IMR-90 (cell line): Measurements from ENCODE around the gene GRIN2D. TPM values are rescaled to one million over a fixed set of nuclear protein-coding genes. Genes with fewer than 3 reads are reported as not detected.

Source experiments
- ATAC-seq: fragments of 200-7000 bp; cut with Tn5 transposase; 2 replicates; pipeline ENCODE4 v1.9.1; 2020; ENCODE audit warnings: low read depth, mild to moderate bottlenecking, moderate library complexity
- BruUV-seq: library from RNA; stranded (reverse); fragments of 400-500 nt; replicated peaks from 2 replicates; lab custom pipeline; 2021; lab: Mats Ljungman, UMichigan
- CTCF ChIA-PET: fragments of 300-600 bp; formaldehyde crosslinking; extraction: SDS; loops from one replicate; lab custom pipeline; 2021; ENCODE audit warnings: antibody characterized with exemption; lab: Yijun Ruan, JAX
- POLR2A ChIA-PET: fragments of 300-600 bp; sonication (Branson Sonifier 250); formaldehyde crosslinking; loops from one replicate; lab custom pipeline; 2022; ENCODE audit warnings: antibody characterized with exemption; ENCODE audit not compliant: unreplicated experiment; lab: Charles Lee
- DNase-seq: peaks from one replicate; pipeline ENCODE4 v3.0.0; 2013
- H2AFZ ChIP-seq: replicated peaks from 2 replicates; pipeline ENCODE3; 2013; ENCODE audit warnings: low read length, mild to moderate bottlenecking; ENCODE audit not compliant: poor library complexity
- H2AK5ac ChIP-seq: 2 replicates; pipeline ENCODE4 v1.6.1; 2013; ENCODE audit warnings: low read depth, low read length, inconsistent platforms
- H2AK9ac ChIP-seq: replicated peaks from 2 replicates; pipeline ENCODE3; 2013; ENCODE audit warnings: mild to moderate bottlenecking, low read depth, low read length, moderate library complexity; ENCODE audit not compliant: poor library complexity
- H2BK120ac ChIP-seq: 2 replicates; pipeline ENCODE4 v1.6.1; 2013; ENCODE audit warnings: low read depth, low read length, inconsistent platforms
- H2BK15ac ChIP-seq: 3 replicates; pipeline ENCODE4 v1.6.1; 2013; ENCODE audit warnings: low read depth, low read length, inconsistent platforms
- H2BK20ac ChIP-seq: 2 replicates; pipeline ENCODE4 v1.6.1; 2013; ENCODE audit warnings: low read depth, mild to moderate bottlenecking, inconsistent platforms, low read length, moderate library complexity
- H2BK5ac ChIP-seq: 2 replicates; pipeline ENCODE4 v1.6.1; 2013; ENCODE audit warnings: mild to moderate bottlenecking, low read depth, low read length, inconsistent platforms; ENCODE audit not compliant: poor library complexity, severe bottlenecking
- H3K14ac ChIP-seq: replicated peaks from 2 replicates; pipeline ENCODE4 v1.6.1; 2013; ENCODE audit warnings: low read depth, low read length, inconsistent platforms
- H3K18ac ChIP-seq: 2 replicates; pipeline ENCODE4 v1.6.1; 2013; ENCODE audit warnings: low read depth, low read length, control low read depth
- H3K23ac ChIP-seq: 2 replicates; pipeline ENCODE4 v1.6.1; 2013; ENCODE audit warnings: low read depth, low read length, inconsistent platforms
- H3K27ac ChIP-seq: 2 replicates; pipeline ENCODE4 v1.5.1; 2013; ENCODE audit warnings: mild to moderate bottlenecking, control low read depth, low read length; ENCODE audit not compliant: insufficient read depth
- H3K27me3 ChIP-seq: 2 replicates; pipeline ENCODE4 v1.6.1; 2013; ENCODE audit warnings: low read length; ENCODE audit not compliant: control insufficient read depth, insufficient read depth
- H3K36me3 ChIP-seq: 2 replicates; pipeline ENCODE4 v1.6.1; 2013; ENCODE audit warnings: low read length, mixed read lengths; ENCODE audit not compliant: control insufficient read depth, insufficient read depth
- H3K4ac ChIP-seq: 2 replicates; pipeline ENCODE4 v1.6.1; 2013; ENCODE audit warnings: low read depth, low read length, inconsistent platforms
- H3K4me1 ChIP-seq: 2 replicates; pipeline ENCODE4 v1.6.1; 2013; ENCODE audit warnings: low read length, mixed read lengths; ENCODE audit not compliant: control insufficient read depth, insufficient read depth
- H3K4me2 ChIP-seq: 2 replicates; pipeline ENCODE4 v1.6.1; 2013; ENCODE audit warnings: low read depth, mild to moderate bottlenecking, control low read depth, low read length, moderate library complexity
- H3K4me3 ChIP-seq: 2 replicates; pipeline ENCODE4 v1.5.1; 2013; ENCODE audit warnings: low read depth, mild to moderate bottlenecking, control low read depth, low read length, moderate library complexity; ENCODE audit not compliant: insufficient read depth
- H3K56ac ChIP-seq: 2 replicates; pipeline ENCODE4 v1.6.1; 2013; ENCODE audit warnings: low read length, inconsistent platforms; ENCODE audit not compliant: insufficient read depth; ENCODE audit errors: extremely low read depth
- H3K79me1 ChIP-seq, 2 experiments: 2 replicates each; pipeline ENCODE4 v1.6.1; 2013; ENCODE audit warnings: low read length in 2 of 2, inconsistent platforms in 1 of 2, low read depth in 1 of 2
- H3K9ac ChIP-seq: 2 replicates; pipeline ENCODE4 v1.6.1; 2013; ENCODE audit warnings: low read depth, low read length, control low read depth
- H3K9me1 ChIP-seq: 2 replicates; pipeline ENCODE4 v1.6.1; 2013; ENCODE audit warnings: low read length, inconsistent platforms; ENCODE audit not compliant: insufficient read depth
- H3K9me3 ChIP-seq: 2 replicates; pipeline ENCODE4 v1.6.1; 2013; ENCODE audit warnings: low read length; ENCODE audit not compliant: control insufficient read depth, insufficient read depth
- H4K20me1 ChIP-seq: 2 replicates; pipeline ENCODE4 v1.6.1; 2013; ENCODE audit warnings: low read length, inconsistent platforms; ENCODE audit not compliant: insufficient read depth
- H4K5ac ChIP-seq: 2 replicates; pipeline ENCODE4 v1.6.1; 2013; ENCODE audit warnings: mild to moderate bottlenecking, low read depth, low read length, control low read depth
- H4K8ac ChIP-seq, 2 experiments: 2 replicates each; pipeline ENCODE4 v1.6.1; 2013; ENCODE audit warnings: low read depth in 2 of 2, low read length in 2 of 2, control low read depth in 1 of 2, inconsistent platforms in 1 of 2
- H4K91ac ChIP-seq: 2 replicates; pipeline ENCODE4 v1.6.1; 2013; ENCODE audit warnings: low read depth, low read length, inconsistent platforms; ENCODE audit not compliant: insufficient read depth
- BHLHE40 ChIP-seq: fragments of 150-350 bp; IDR thresholded peaks from 2 replicates; pipeline ENCODE4 v1.6.1; 2016; ENCODE audit warnings: mild to moderate bottlenecking, low read depth, low read length
- CEBPB ChIP-seq: IDR thresholded peaks from 2 replicates; pipeline ENCODE4 v1.6.1; 2012; ENCODE audit warnings: low read depth, low read length, improper control_type of control experiment
- CHD1 ChIP-seq: IDR thresholded peaks from 2 replicates; pipeline ENCODE4 v1.6.1; 2012; ENCODE audit warnings: low read depth, low read length, improper control_type of control experiment
- FOS ChIP-seq: fragments of 150-350 bp; IDR thresholded peaks from 2 replicates; pipeline ENCODE4 v1.6.1; 2016; ENCODE audit warnings: low read depth, low read length
- MAFK ChIP-seq: IDR thresholded peaks from 2 replicates; pipeline ENCODE4 v1.6.1; 2012; ENCODE audit warnings: low read depth, low read length, improper control_type of control experiment
- MAZ ChIP-seq: IDR thresholded peaks from 2 replicates; pipeline ENCODE4 v1.6.1; 2012; ENCODE audit warnings: low read depth, mild to moderate bottlenecking, low read length, improper control_type of control experiment, moderate library complexity, borderline replicate concordance
- MXI1 ChIP-seq: IDR thresholded peaks from 2 replicates; pipeline ENCODE4 v1.6.1; 2012; ENCODE audit warnings: low read depth, mild to moderate bottlenecking, low read length, moderate library complexity, borderline replicate concordance
- NFE2L2 ChIP-seq: fragments of 150-350 bp; IDR thresholded peaks from 2 replicates; pipeline ENCODE4 v1.6.1; 2016; ENCODE audit warnings: low read depth, mild to moderate bottlenecking, low read length
- POLR2A ChIP-seq: IDR thresholded peaks from 2 replicates; pipeline ENCODE4 v1.6.1; 2012; ENCODE audit warnings: mild to moderate bottlenecking, low read depth, low read length
- RAD21 ChIP-seq: IDR thresholded peaks from 2 replicates; pipeline ENCODE4 v1.6.1; 2012; ENCODE audit warnings: low read length, improper control_type of control experiment
- RCOR1 ChIP-seq: IDR thresholded peaks from 2 replicates; pipeline ENCODE4 v1.6.1; 2012; ENCODE audit warnings: mild to moderate bottlenecking, low read length, improper control_type of control experiment; ENCODE audit not compliant: insufficient replicate concordance
- RFX5 ChIP-seq: IDR thresholded peaks from 2 replicates; pipeline ENCODE4 v1.8.0; 2012; ENCODE audit warnings: low read depth, mild to moderate bottlenecking, low read length, moderate library complexity
- SMC3 ChIP-seq: fragments of 150-350 bp; IDR thresholded peaks from 2 replicates; pipeline ENCODE4 v1.6.1; 2016; ENCODE audit warnings: low read depth, mild to moderate bottlenecking, antibody characterized with exemption, low read length, moderate library complexity
- WGBS, 2 experiments: methylation state at CpG; one replicate each; pipeline versions ENCODE4 v1.1.5 to v1.1.7; 2013; ENCODE audit warnings: missing lambda C conversion rate in 2 of 2; ENCODE audit not compliant: insufficient read length in 1 of 2; ENCODE audit errors: extremely low coverage in 2 of 2; 5-methylcytosine and 5-hydroxymethylcytosine counted together
- dilution Hi-C: fragments of 300-500 bp; cut with HindIII; formaldehyde crosslinking; loops from one replicate; pipeline ENCODE4 v1.14.3; 2018; ENCODE audit warnings: low sequenced_read_pairs; ENCODE audit not compliant: unreplicated experiment
- in situ Hi-C: fragments of 300-500 bp; cut with MboI; formaldehyde crosslinking; loops from 3 replicates; pipeline ENCODE4 v1.14.3; 2019; ENCODE audit warnings: low sequenced_read_pairs, inconsistent platforms, mixed read lengths
- intact Hi-C: fragments of 100-400 bp; cut with micrococcal nuclease; formaldehyde crosslinking; loops from 2 replicates; pipeline ENCODE4 v1.10.0; 2022
- polyA plus RNA-seq, 3 experiments: library from polyadenylated mRNA; depleted of rRNA; stranded (reverse); fragments of >200 nt; gene quantifications; 2 replicates each; pipeline ENCODE4 v1.2.3, GENCODE V29; 2012; ENCODE audit warnings: low replicate concordance in 1 of 3
- total RNA-seq: library from RNA; depleted of rRNA; stranded (reverse); fragments of >200 nt; gene quantifications from 2 replicates; pipeline ENCODE4 v1.2.3, GENCODE V29; 2012
- TF ChIP-seq, protein P1 (sequence below): fragments of 150-350 bp; IDR thresholded peaks from 2 replicates; pipeline ENCODE4 v1.6.1; 2016; ENCODE audit warnings: low read depth, mild to moderate bottlenecking, low read length, moderate library complexity, borderline replicate concordance
- TF ChIP-seq, protein P2 (sequence below): conservative IDR thresholded peaks from 2 replicates; pipeline ENCODE4 v1.5.1; 2012; ENCODE audit warnings: mild to moderate bottlenecking, low read depth, low read length, improper control_type of control experiment
- TF ChIP-seq, protein P3 (sequence below): fragments of 150-350 bp; IDR thresholded peaks from 2 replicates; pipeline ENCODE4 v1.6.1; 2017; ENCODE audit warnings: mild to moderate bottlenecking, antibody characterized with exemption, low read length, low read depth

The GRIN2D gene
- total and polyA plus RNA-seq, 2 of the 4 experiments (the other 2 are of a cell fraction): under 0.01 to 0.24 TPM

DNA sequence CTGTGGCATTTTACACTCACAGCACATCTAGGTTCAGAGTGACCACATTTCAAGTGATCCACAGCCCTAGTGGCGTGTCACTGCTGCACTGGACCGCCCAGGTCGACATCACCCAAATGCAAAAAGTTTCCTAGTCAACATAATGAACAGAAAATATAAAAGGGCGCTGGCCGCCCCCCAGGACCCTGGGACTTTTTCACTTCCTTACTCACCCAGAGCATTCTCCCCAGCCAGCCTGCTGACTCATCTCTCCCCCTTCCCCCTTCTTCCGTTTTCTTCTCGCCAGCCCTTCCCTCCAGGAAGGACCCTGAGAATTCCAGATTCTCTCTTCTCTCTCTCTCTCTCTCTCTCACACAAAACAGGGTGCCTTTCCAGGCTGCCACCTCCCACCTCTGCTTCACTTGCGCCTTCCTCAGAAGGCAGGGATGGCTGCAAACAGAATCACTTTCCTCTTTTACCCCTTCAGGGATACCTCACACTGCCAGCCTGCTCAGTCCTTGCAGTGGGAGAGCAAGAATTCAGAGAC, 31.3 kb downstream of the GRIN2D start:
- Histone ChIP-seq H3K14ac (peak overlapping the region; percentile 99), H4K5ac (peak overlapping the region; percentile 99), H2BK5ac (peak overlapping the region; percentile 94), H4K8ac (peak overlapping the region; percentile 93 to 100), H2AK9ac (peak overlapping the region; percentile 88), H3K36me3 (no peaks in the 10 kb centered on the region), H3K4me2 (peak overlapping the region; percentile 87), H3K4ac (peak overlapping the region; percentile 99), H3K18ac (peak overlapping the region; percentile 97), H3K9me1 (peaks cover 3% of the 10 kb centered on the region), H3K9me3 (no peaks in the 10 kb centered on the region), H3K4me3 (no peak overlapping the region), H2BK120ac (peak overlapping the region; percentile 98), H3K23ac (peak overlapping the region; percentile 97), H2AFZ (peak overlapping the region; percentile 95), H2BK15ac (peak overlapping the region; percentile 96; the same call in 2 of the 3 replicates), H3K4me1 (peaks cover 4% of the 10 kb centered on the region), H3K9ac (peak overlapping the region; percentile 82), H3K56ac (peak overlapping the region; percentile 89), H3K27ac (peak overlapping the region; percentile 98), H4K20me1 (no peaks in the 10 kb centered on the region), H3K27me3 (no peaks in the 10 kb centered on the region), H2BK20ac (peak overlapping the region; percentile 93), H4K91ac (peak overlapping the region; percentile 98), H3K79me1 (no peaks in the 10 kb centered on the region), H2AK5ac (peak overlapping the region; percentile 79; the same call in 1 of the 2 replicates)
- intact Hi-C loops (no loop called here), in situ Hi-C loops (no loop called here), dilution Hi-C loops (no loop called here)
- no CpG with 5 or more reads among the region's 8 CpGs for WGBS, 2 experiments
- DNase-seq: peak; percentile 72
- ChIA-PET CTCF (no interaction called here), POLR2A (no interaction called here)
- no TSS peak for BruUV-seq
- no peak for TF ChIP-seq RAD21
- peak; percentile 28; the same call in 1 of the 2 replicates for TF ChIP-seq MAFK
- no peak for TF ChIP-seq RCOR1
- TF ChIP-seq SMC3: no peak
- TF ChIP-seq BHLHE40: no peak
- TF ChIP-seq FOS: peak; percentile 72; the same call in 1 of the 2 replicates
- TF ChIP-seq CHD1: no peak
- TF ChIP-seq, protein P1, sequence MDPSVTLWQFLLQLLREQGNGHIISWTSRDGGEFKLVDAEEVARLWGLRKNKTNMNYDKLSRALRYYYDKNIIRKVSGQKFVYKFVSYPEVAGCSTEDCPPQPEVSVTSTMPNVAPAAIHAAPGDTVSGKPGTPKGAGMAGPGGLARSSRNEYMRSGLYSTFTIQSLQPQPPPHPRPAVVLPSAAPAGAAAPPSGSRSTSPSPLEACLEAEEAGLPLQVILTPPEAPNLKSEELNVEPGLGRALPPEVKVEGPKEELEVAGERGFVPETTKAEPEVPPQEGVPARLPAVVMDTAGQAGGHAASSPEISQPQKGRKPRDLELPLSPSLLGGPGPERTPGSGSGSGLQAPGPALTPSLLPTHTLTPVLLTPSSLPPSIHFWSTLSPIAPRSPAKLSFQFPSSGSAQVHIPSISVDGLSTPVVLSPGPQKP: no peak
- TF ChIP-seq MAZ: peak; percentile 20; the same call in 1 of the 2 replicates
- TF ChIP-seq, protein P2, sequence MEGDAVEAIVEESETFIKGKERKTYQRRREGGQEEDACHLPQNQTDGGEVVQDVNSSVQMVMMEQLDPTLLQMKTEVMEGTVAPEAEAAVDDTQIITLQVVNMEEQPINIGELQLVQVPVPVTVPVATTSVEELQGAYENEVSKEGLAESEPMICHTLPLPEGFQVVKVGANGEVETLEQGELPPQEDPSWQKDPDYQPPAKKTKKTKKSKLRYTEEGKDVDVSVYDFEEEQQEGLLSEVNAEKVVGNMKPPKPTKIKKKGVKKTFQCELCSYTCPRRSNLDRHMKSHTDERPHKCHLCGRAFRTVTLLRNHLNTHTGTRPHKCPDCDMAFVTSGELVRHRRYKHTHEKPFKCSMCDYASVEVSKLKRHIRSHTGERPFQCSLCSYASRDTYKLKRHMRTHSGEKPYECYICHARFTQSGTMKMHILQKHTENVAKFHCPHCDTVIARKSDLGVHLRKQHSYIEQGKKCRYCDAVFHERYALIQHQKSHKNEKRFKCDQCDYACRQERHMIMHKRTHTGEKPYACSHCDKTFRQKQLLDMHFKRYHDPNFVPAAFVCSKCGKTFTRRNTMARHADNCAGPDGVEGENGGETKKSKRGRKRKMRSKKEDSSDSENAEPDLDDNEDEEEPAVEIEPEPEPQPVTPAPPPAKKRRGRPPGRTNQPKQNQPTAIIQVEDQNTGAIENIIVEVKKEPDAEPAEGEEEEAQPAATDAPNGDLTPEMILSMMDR: no peak
- peak; percentile 59 for TF ChIP-seq NFE2L2
- no peak for TF ChIP-seq POLR2A
- TF ChIP-seq MXI1: no peak
- no peak for TF ChIP-seq RFX5
- no peak for TF ChIP-seq CEBPB
- TF ChIP-seq, protein P3, sequence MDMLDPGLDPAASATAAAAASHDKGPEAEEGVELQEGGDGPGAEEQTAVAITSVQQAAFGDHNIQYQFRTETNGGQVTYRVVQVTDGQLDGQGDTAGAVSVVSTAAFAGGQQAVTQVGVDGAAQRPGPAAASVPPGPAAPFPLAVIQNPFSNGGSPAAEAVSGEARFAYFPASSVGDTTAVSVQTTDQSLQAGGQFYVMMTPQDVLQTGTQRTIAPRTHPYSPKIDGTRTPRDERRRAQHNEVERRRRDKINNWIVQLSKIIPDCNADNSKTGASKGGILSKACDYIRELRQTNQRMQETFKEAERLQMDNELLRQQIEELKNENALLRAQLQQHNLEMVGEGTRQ: no peak
- ATAC-seq: peak; percentile 90
